GM10248 (cell line): Measurements from ENCODE around the gene MPC1L.

Experiments used
- CTCF ChIA-PET: fragments of 300-600 bp; sonication (Branson Sonifier 250); formaldehyde crosslinking; extraction: SDS; loops from one replicate; lab custom pipeline; 2021; ENCODE audit warnings: antibody characterized with exemption; lab: Yijun Ruan, JAX
- POLR2A ChIA-PET: fragments of 350-650 bp; sonication (Branson Sonifier 250); formaldehyde crosslinking; extraction: SDS; loops from one replicate; lab custom pipeline; 2020; ENCODE audit warnings: antibody characterized with exemption; lab: Yijun Ruan, JAX
- DNase-seq: peaks from one replicate; pipeline ENCODE4 v3.0.0; 2012; ENCODE audit errors: extremely low spot score
- CTCF ChIP-seq: IDR thresholded peaks from 2 replicates; pipeline ENCODE4 v1.5.1; 2012; ENCODE audit warnings: mild to moderate bottlenecking, low read depth; ENCODE audit errors: extremely low read depth, missing control alignments, control extremely low read depth

Gene MPC1L

GRCh38 chrX:40663880-40664630 is 40.8 kb downstream of the MPC1L start:
- POLR2A ChIA-PET: no interaction called here
- DNase-seq: no peak
- CTCF ChIA-PET: interaction anchor here (0.9 to 2.2 kb wide), 3 partner anchors 13 to 28 kb away, joined by 3 to 7 read pairs (median 3); no protein-coding TSS in a partner anchor
- peak; percentile 18 for TF ChIP-seq CTCF

- CTCF ChIA-PET: interaction anchor here (1.0 kb wide), 1 partner anchor 17 kb away, joined by 3 read pairs; no protein-coding TSS in a partner anchor
- no peak for DNase-seq
- POLR2A ChIA-PET: no interaction called here
- no peak for TF ChIP-seq CTCF
Measured at GRCh38 chrX:40671126-40671525, 47.9 kb downstream of the MPC1L start.
